Measurements from ENCODE around the gene CUX1. TPM values are rescaled to one million over a fixed set of nuclear protein-coding genes. Genes with fewer than 3 reads are reported as not detected.
"Not testable (repeated sequence)": the region's sequence is repeated elsewhere in the genome, so short reads cannot be mapped to it uniquely, and the experiment has no call there.

CUX1 gene
- total RNA-seq, 2 donors from 2014 or later: 122 to 131 TPM

GRCh38 chr7:102036958-102037357 is 219.5 kb downstream of the CUX1 start:
- DNase-seq (no peak), ATAC-seq (no peak)
- intact Hi-C loops (cut with DNase I, micrococcal nuclease): no loop called here

GRCh38 chr7:102039706-102040105 is 222.3 kb downstream of the CUX1 start:
- intact Hi-C loops (cut with DNase I, micrococcal nuclease): no loop called here
- DNase-seq (no peak), ATAC-seq (no peak)

GRCh38 chr7:102040569-102040968 is 223.1 kb downstream of the CUX1 start:
- no peak for ATAC-seq
- intact Hi-C loops (cut with DNase I, micrococcal nuclease): no loop called here
- no peak for DNase-seq

- DNase-seq (no peak), ATAC-seq (no peak)
- intact Hi-C loops (cut with DNase I, micrococcal nuclease): no loop called here
Measured at GRCh38 chr7:102042016-102042656, 224.7 kb downstream of the CUX1 start.

GRCh38 chr7:102042796-102043195 is 225.4 kb downstream of the CUX1 start:
- ATAC-seq; DNase-seq; intact Hi-C loops (cut with DNase I, micrococcal nuclease): not testable (repeated sequence)

GRCh38 chr7:102044641-102044983 is 227.2 kb downstream of the CUX1 start:
- ATAC-seq (no peak), DNase-seq (no peak)
- intact Hi-C loops (cut with DNase I, micrococcal nuclease): no loop called here

GRCh38 chr7:102044984-102045673 is 227.7 kb downstream of the CUX1 start:
- no peak for ATAC-seq
- peak in 1 of 2 donors; percentile 21 for DNase-seq
- intact Hi-C loops (cut with DNase I, micrococcal nuclease): no loop called here

GRCh38 chr7:102045681-102046372 is 228.4 kb downstream of the CUX1 start:
- ATAC-seq: no peak
- no peak for DNase-seq
- intact Hi-C loops (cut with DNase I, micrococcal nuclease): no loop called here

- ATAC-seq (no peak), DNase-seq (no peak)
- intact Hi-C loops (cut with DNase I, micrococcal nuclease): no loop called here
Measured at GRCh38 chr7:102046373-102047117, 229.1 kb downstream of the CUX1 start.

GRCh38 chr7:102047167-102047566 is 229.7 kb downstream of the CUX1 start:
- ATAC-seq (no peak), DNase-seq (no peak)
- intact Hi-C loops (cut with DNase I, micrococcal nuclease): no loop called here

GRCh38 chr7:102049765-102050164 is 232.3 kb downstream of the CUX1 start:
- DNase-seq (no peak), ATAC-seq (no peak)
- intact Hi-C loops (cut with DNase I, micrococcal nuclease): no loop called here

GRCh38 chr7:102050864-102051460 is 233.5 kb downstream of the CUX1 start:
- intact Hi-C loops (cut with DNase I, micrococcal nuclease): no loop called here
- no peak for DNase-seq
- ATAC-seq: no peak

- ATAC-seq; intact Hi-C loops (cut with DNase I, micrococcal nuclease); DNase-seq: not testable (repeated sequence)
Measured at GRCh38 chr7:102051736-102052135, 234.3 kb downstream of the CUX1 start.

GRCh38 chr7:102054158-102054557 is 236.7 kb downstream of the CUX1 start:
- ATAC-seq (no peak), DNase-seq (no peak)
- intact Hi-C loops (cut with DNase I, micrococcal nuclease): no loop called here

- ATAC-seq (no peak), DNase-seq (no peak)
- intact Hi-C loops (cut with DNase I, micrococcal nuclease): no loop called here
Measured at GRCh38 chr7:102055181-102055976, 238.0 kb downstream of the CUX1 start.

- no peak for DNase-seq
- no peak for ATAC-seq
Measured at GRCh38 chr7:102059524-102059923, 242.1 kb downstream of the CUX1 start.

GRCh38 chr7:102061354-102061945 is 244.0 kb downstream of the CUX1 start:
- ATAC-seq (no peak), DNase-seq (no peak)
- intact Hi-C loops (cut with DNase I, micrococcal nuclease): no loop called here

More at GRCh38 chr7:102059524-102059923, 242.1 kb downstream of the CUX1 start:
- intact Hi-C loops (cut with DNase I, micrococcal nuclease): no loop called here

GRCh38 chr7:102061981-102062390 is 244.6 kb downstream of the CUX1 start:
- intact Hi-C loops (cut with DNase I, micrococcal nuclease): no loop called here
- ATAC-seq (no peak), DNase-seq (no peak)
